Body of pancreas (tissue), 4 donors: ENCODE data around the gene MAD2L2. TPM values are rescaled to one million over a fixed set of nuclear protein-coding genes. Genes with fewer than 3 reads are reported as not detected.
"Not testable (repeated sequence)": the region's sequence is repeated elsewhere in the genome, so short reads cannot be mapped to it uniquely, and the experiment has no call there.

ENCODE experiments used
- ATAC-seq: fragments of 150-250 bp; one replicate; pipeline ENCODE4 v1.9.1; 2016
- DNase-seq, 4 donors: peaks; one replicate each; pipeline ENCODE4 v3.0.0-alpha.2; 2019
- H3K27ac ChIP-seq, 4 donors: fragments of 200-600 bp; sonication (generic); 1 replicate in 3 of 4; 2 replicates in 1 of 4; pipeline versions ENCODE4 v1.5.1 to v1.6.1; 2016 to 2019; ENCODE audit warnings: mild to moderate bottlenecking in 1 of 4, mixed read lengths in 1 of 4, moderate library complexity in 1 of 4
- H3K27me3 ChIP-seq, 2 donors: fragments of 200-600 bp; sonication (generic); one replicate each; pipeline ENCODE4 v1.6.0; 2016; ENCODE audit warnings: mild to moderate bottlenecking in 1 of 2
- H3K36me3 ChIP-seq, 2 donors: fragments of 200-600 bp; sonication (generic); replicated peaks in 1 of 2; 2 replicates each; pipeline ENCODE4 v1.5.1; 2016; ENCODE audit warnings: low read depth in 2 of 2; ENCODE audit not compliant: insufficient read depth in 1 of 2
- H3K4me1 ChIP-seq: fragments of 200-600 bp; sonication (generic); one replicate; pipeline ENCODE4 v1.6.0; 2016
- H3K4me3 ChIP-seq, 2 donors: fragments of 200-600 bp; sonication (generic); 1 replicate in 1 of 2; 2 replicates in 1 of 2; pipeline ENCODE4 v1.5.1; 2016 to 2019
- H3K9me3 ChIP-seq, 3 donors: fragments of 200-600 bp; sonication (generic); 1 replicate in 2 of 3; 2 replicates in 1 of 3; pipeline ENCODE4 v1.5.1; 2016
- CTCF ChIP-seq, 7 experiments: fragments of 450-650 bp in 4 of 7; fragments of 200-600 bp in 3 of 7; sonication (generic) in 3 of 7; IDR thresholded peaks; one replicate each; pipeline ENCODE4 v1.5.1; 2016 to 2019; ENCODE audit warnings: antibody characterized with exemption in 7 of 7
- POLR2A ChIP-seq, 3 donors: fragments of 450-650 bp; IDR thresholded peaks; one replicate each; pipeline ENCODE4 v1.6.1; 2016; ENCODE audit warnings: antibody characterized with exemption in 3 of 3, mild to moderate bottlenecking in 2 of 3
- WGBS, 2 donors: methylation state at CpG; one replicate each; pipeline ENCODE4 v1.1.5; 2017; 5-methylcytosine and 5-hydroxymethylcytosine counted together
- intact Hi-C: fragments of 100-400 bp; cut with DNase I; formaldehyde crosslinking; loops from one replicate; pipeline ENCODE4 v1.15.1; 2023
- total RNA-seq, 2 donors: library from RNA; depleted of rRNA; stranded (reverse); fragments of >200 nt; gene quantifications; one replicate each; pipeline ENCODE4 v1.1.0, GENCODE V29; 2016

The MAD2L2 gene
- total RNA-seq, 2 donors from 2014 or later: 6.9 to 31.6 TPM

GRCh38 chr1:11645670-11646265 is 35.2 kb downstream of the MAD2L2 start:
- peak; percentile 77 to 82 (median 80) for DNase-seq
- Histone ChIP-seq H3K4me1 (peaks cover 27% of the 10 kb centered on the region), H3K4me3 (no peak overlapping the region), H3K27me3 (no peaks in the 10 kb centered on the region), H3K27ac (no peak overlapping the region), H3K9me3 (no peaks in the 10 kb centered on the region), H3K36me3 (no peaks in the 10 kb centered on the region)
- TF ChIP-seq CTCF (IDR thresholded peaks at IDR 0.05): peak; percentile 36 to 62 (median 59)
- TF ChIP-seq POLR2A (IDR thresholded peaks at IDR 0.05): no peak
- intact Hi-C loops: loop anchor here (5.0 to 10.0 kb wide), 2 partner anchors 72 to 401 kb away; no protein-coding TSS in a partner anchor
- ATAC-seq: no peak
- WGBS, 2 donors: 21 to 33% methylated on average over 8 of the region's 8 CpGs

GRCh38 chr1:11645270-11645669 is 35.7 kb downstream of the MAD2L2 start:
- TF ChIP-seq POLR2A (IDR thresholded peaks at IDR 0.05): no peak
- no peak for TF ChIP-seq CTCF (IDR thresholded peaks at IDR 0.05)
- intact Hi-C loops: loop anchor here (5.0 to 10.0 kb wide), 2 partner anchors 72 to 400 kb away; no protein-coding TSS in a partner anchor
- H3K36me3 ChIP-seq: no peaks in the 10 kb centered on the region
- WGBS, 2 donors: 93 to 94% methylated on average over 5 of the region's 5 CpGs
- H3K27ac ChIP-seq: no peak overlapping the region
- no peak overlapping the region for H3K4me3 ChIP-seq
- no peaks in the 10 kb centered on the region for H3K9me3 ChIP-seq
- H3K27me3 ChIP-seq: no peaks in the 10 kb centered on the region
- DNase-seq: no peak
- peaks cover 22% of the 10 kb centered on the region for H3K4me1 ChIP-seq
- ATAC-seq: no peak

- WGBS, 2 donors: 38 to 50% methylated on average over 5 of the region's 5 CpGs
- ATAC-seq (no peak), DNase-seq (no peak)
- H3K36me3 ChIP-seq: no peaks in the 10 kb centered on the region
- no peaks in the 10 kb centered on the region for H3K27me3 ChIP-seq
- no peak overlapping the region for H3K4me3 ChIP-seq
- intact Hi-C loops: loop anchor here (10.0 kb wide), 1 partner anchor 399 kb away; no protein-coding TSS in a partner anchor
- H3K9me3 ChIP-seq: no peaks in the 10 kb centered on the region
- TF ChIP-seq POLR2A (IDR thresholded peaks at IDR 0.05) (no peak), CTCF (IDR thresholded peaks at IDR 0.05) (no peak)
- H3K4me1 ChIP-seq: peaks cover 10% of the 10 kb centered on the region
- no peak overlapping the region for H3K27ac ChIP-seq
Observed at GRCh38 chr1:11643782-11644181, 37.2 kb downstream of the MAD2L2 start.

- intact Hi-C loops: loop anchor here (10.0 kb wide), 1 partner anchor 398 kb away; no protein-coding TSS in a partner anchor
- 50 to 55% methylated on average over 18 of the region's 18 CpGs for WGBS, 2 donors
- H3K36me3 ChIP-seq, H3K27me3 ChIP-seq, H3K4me3 ChIP-seq, H3K27ac ChIP-seq, H3K4me1 ChIP-seq, H3K9me3 ChIP-seq: not testable (repeated sequence)
- peak; percentile 66 to 79 (median 70) for DNase-seq
- TF ChIP-seq CTCF (IDR thresholded peaks at IDR 0.05): peak; percentile 88 to 98 (median 92)
- ATAC-seq: peak; percentile 75
Observed at GRCh38 chr1:11642418-11643017, 38.4 kb downstream of the MAD2L2 start.
